ENCODE data around the gene LCN10. TPM values are rescaled to one million over a fixed set of nuclear protein-coding genes. Genes with fewer than 3 reads are reported as not detected.
"Not testable (repeated sequence)": the region's sequence is repeated elsewhere in the genome, so short reads cannot be mapped to it uniquely, and the experiment has no call there.

Gene LCN10
- total RNA-seq, 1 donor from 2014 or later, result not detected

- H3K4me3 ChIP-seq (ENCODE audit: low read depth, low read length), result not testable (repeated sequence)
- peak; percentile 20 for DNase-seq (ENCODE audit: low read depth)
- peak; percentile 50 for TF ChIP-seq CTCF (conservative IDR thresholded peaks at IDR 0.05; ENCODE audit: low read depth, low read length)
Measured at GRCh38 chr9:136766410-136767120, 23.8 kb upstream of the LCN10 start.

GRCh38 chr9:136765745-136766409 lies 23.1 kb upstream of the LCN10 start:
- not testable (repeated sequence) for DNase-seq (ENCODE audit: low read depth); H3K4me3 ChIP-seq (ENCODE audit: low read depth, low read length)

DNA sequence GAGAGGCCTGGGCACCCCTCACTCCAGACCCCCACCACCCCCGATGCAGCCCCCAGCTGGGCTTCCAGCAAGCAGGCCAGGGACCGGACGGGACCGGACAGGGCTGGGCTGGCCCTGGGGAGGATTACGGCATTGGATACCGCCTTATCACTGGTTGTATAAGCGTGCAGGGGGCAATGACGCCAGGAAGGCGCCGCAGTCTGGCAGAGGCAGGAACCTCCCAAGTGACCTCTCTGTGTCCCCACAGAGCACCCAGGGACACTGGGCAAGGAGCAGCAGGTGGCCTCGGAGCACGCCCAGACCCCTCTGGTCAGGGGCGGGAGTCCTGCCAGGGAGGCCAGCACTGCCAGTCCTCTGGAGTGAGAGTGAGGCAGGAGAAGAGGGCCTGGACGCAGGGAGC lies 22.3 kb upstream of the LCN10 start:
- DNase-seq (ENCODE audit: low read depth), result no peak
- no peak for TF ChIP-seq CTCF (conservative IDR thresholded peaks at IDR 0.05; ENCODE audit: low read depth, low read length)
- H3K4me3 ChIP-seq (ENCODE audit: low read depth, low read length), result no peak overlapping the region

- no peak for TF ChIP-seq CTCF (conservative IDR thresholded peaks at IDR 0.05; ENCODE audit: low read depth, low read length)
- no peak within 1 kb of the TSS for H3K4me3 ChIP-seq (ENCODE audit: low read depth, low read length)
- no peak for DNase-seq (ENCODE audit: low read depth)
Measured at GRCh38 chr9:136764301-136764891, 21.7 kb upstream of the LCN10 start, which contains the start of gene LCN15. Gene LCN15 (minus strand): TSS chr9:136764518. CDS start chr9:136764488, 30 bp downstream.

- TF ChIP-seq CTCF (conservative IDR thresholded peaks at IDR 0.05; ENCODE audit: low read depth, low read length), result no peak
- H3K4me3 ChIP-seq (ENCODE audit: low read depth, low read length), result no peak overlapping the region
- no peak for DNase-seq (ENCODE audit: low read depth)
Measured at GRCh38 chr9:136763649-136764035, 20.9 kb upstream of the LCN10 start.

DNA sequence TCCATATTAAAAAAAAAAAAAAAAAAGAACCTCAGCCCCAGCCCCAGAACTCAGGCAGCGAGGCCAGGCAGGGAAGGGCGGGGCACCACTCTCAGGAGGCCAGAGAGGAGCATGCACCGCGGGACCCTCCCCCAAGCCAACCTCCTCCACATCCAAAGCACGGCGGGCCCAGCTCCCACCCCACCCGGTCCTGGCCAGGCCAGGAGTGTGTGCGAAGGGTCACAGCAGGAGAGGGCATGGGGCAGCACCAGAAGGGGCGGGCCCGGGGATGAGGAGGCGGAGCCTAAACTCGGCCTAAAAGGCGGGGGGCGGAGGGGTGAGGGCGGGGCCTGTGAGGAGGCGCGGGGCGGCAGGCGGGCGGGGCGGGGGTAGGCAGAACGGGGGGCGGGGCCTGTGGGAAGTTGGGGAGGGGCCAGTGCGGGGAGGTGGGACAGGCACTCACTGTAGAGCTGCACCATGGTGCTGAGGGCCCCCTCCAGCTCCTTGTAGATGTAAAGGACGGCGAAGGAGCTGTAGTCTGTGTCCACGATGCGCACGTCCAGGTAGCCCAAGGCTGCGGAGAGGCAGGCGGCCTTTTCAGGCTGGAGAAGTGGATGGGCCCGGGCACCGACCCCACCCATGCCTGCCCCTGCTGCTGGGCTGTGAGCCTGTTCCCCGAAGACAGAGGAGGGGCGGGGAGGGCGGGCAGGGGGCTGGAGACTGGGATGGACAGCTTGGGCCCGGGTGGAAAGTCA lies 20.3 kb upstream of the LCN10 start:
- no peak for TF ChIP-seq CTCF (conservative IDR thresholded peaks at IDR 0.05; ENCODE audit: low read depth, low read length)
- no peak for DNase-seq (ENCODE audit: low read depth)
- H3K4me3 ChIP-seq (ENCODE audit: low read depth, low read length), result no peak overlapping the region

DNA sequence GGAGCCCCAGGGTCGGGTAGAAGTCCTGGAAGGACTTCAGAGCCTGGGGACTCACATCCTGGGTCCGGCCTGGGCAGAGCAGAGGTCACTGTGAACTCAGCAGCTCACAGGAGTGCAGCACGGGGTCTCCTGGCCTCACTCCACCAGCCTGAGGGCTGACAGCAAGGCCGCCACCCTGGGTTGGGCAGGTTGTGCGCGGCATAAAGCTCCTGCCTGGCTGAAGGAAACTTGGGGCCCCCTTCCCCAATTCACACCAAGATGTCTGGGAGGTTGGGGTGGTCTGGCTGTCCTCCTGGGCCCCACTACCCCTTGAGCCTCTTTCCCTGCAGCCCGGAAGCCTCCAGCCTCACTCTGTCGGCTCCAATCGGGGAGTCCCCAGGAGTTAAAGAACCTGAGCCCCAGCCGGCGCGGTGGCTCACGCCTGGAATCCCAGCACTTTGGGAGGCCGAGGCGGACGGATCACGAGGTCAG lies 19.5 kb upstream of the LCN10 start:
- H3K4me3 ChIP-seq (ENCODE audit: low read depth, low read length), result no peak overlapping the region
- no peak for DNase-seq (ENCODE audit: low read depth)
- no peak for TF ChIP-seq CTCF (conservative IDR thresholded peaks at IDR 0.05; ENCODE audit: low read depth, low read length)

Data from epithelial cell of proximal tubule (primary cell).